GM19239 (cell line): Measurements from ENCODE around the gene SYNGR4.

ENCODE experiments used
- DNase-seq: peaks from one replicate; pipeline ENCODE4 v3.0.0; 2011; ENCODE audit warnings: low spot score; ENCODE audit not compliant: insufficient read length
- FAIRE-seq: peaks from 2 replicates; lab custom pipeline; 2011; peaks lifted over from hg19 to GRCh38; lab: Jason Lieb, UNC

The SYNGR4 gene

GRCh38 chr19:48341515-48342413 lies 22.4 kb upstream of the SYNGR4 start:
- DNase-seq, result no peak
- FAIRE-seq, result no peak

- DNase-seq (no peak), FAIRE-seq (no peak)
Observed at GRCh38 chr19:48342414-48342738, 21.8 kb upstream of the SYNGR4 start.

- no peak for DNase-seq
- no peak for FAIRE-seq
Observed at GRCh38 chr19:48342841-48343540, 21.2 kb upstream of the SYNGR4 start.

- DNase-seq (no peak), FAIRE-seq (no peak)
Observed at GRCh38 chr19:48344892-48345291, 19.3 kb upstream of the SYNGR4 start.

- DNase-seq (no peak), FAIRE-seq (no peak)
Observed at GRCh38 chr19:48346191-48346590, 18.0 kb upstream of the SYNGR4 start.

GRCh38 chr19:48348045-48348444 lies 16.1 kb upstream of the SYNGR4 start:
- FAIRE-seq (no peak), DNase-seq (no peak)

- FAIRE-seq, result no peak
Observed at GRCh38 chr19:48348737-48349136, 15.4 kb upstream of the SYNGR4 start.

GRCh38 chr19:48350856-48351255 lies 13.3 kb upstream of the SYNGR4 start:
- DNase-seq (no peak), FAIRE-seq (no peak)

More at GRCh38 chr19:48348737-48349136, 15.4 kb upstream of the SYNGR4 start:
- no peak for DNase-seq

GRCh38 chr19:48351341-48351752 lies 12.8 kb upstream of the SYNGR4 start:
- DNase-seq, result peak; percentile 72
- FAIRE-seq, result peak; percentile 61

GRCh38 chr19:48353677-48354076 lies 10.5 kb upstream of the SYNGR4 start:
- FAIRE-seq, result no peak
- DNase-seq, result no peak

- DNase-seq (no peak), FAIRE-seq (no peak)
Observed at GRCh38 chr19:48354332-48354992, 9.7 kb upstream of the SYNGR4 start.

GRCh38 chr19:48355365-48355954 lies 8.7 kb upstream of the SYNGR4 start:
- FAIRE-seq, result no peak
- DNase-seq, result no peak

- FAIRE-seq (no peak), DNase-seq (no peak)
Observed at GRCh38 chr19:48359123-48359522, 5.0 kb upstream of the SYNGR4 start.

GRCh38 chr19:48361912-48362311 lies 2.3 kb upstream of the SYNGR4 start:
- DNase-seq, result no peak
- FAIRE-seq, result no peak

- peak; percentile 80 for DNase-seq
- peak; percentile 83 for FAIRE-seq
Observed at GRCh38 chr19:48362716-48363499, 1.3 kb upstream of the SYNGR4 start.

GRCh38 chr19:48363500-48363809 lies 712 bp upstream of the SYNGR4 start:
- DNase-seq, result no peak

GRCh38 chr19:48364598-48365348 lies 606 bp downstream of the SYNGR4 start:
- FAIRE-seq (no peak), DNase-seq (no peak)

More at GRCh38 chr19:48363500-48363809, 712 bp upstream of the SYNGR4 start:
- FAIRE-seq, result no peak

GRCh38 chr19:48365602-48366001 lies 1.4 kb downstream of the SYNGR4 start:
- DNase-seq, result no peak
- FAIRE-seq, result no peak

GRCh38 chr19:48367855-48368254 lies 3.7 kb downstream of the SYNGR4 start:
- no peak for FAIRE-seq
- DNase-seq, result no peak
